H1 (cell line): Measurements from ENCODE around the gene TBC1D9. TPM values are rescaled to one million over a fixed set of nuclear protein-coding genes. Genes with fewer than 3 reads are reported as not detected.

Experiments used
- EZH2 ChIP-seq: fragments of 200-600 bp; sonication (generic); IDR thresholded peaks from 2 replicates; pipeline ENCODE4 v1.7.1; 2012; ENCODE audit warnings: low read depth, mild to moderate bottlenecking, moderate library complexity, low read length, inconsistent platforms; ENCODE audit not compliant: severe bottlenecking
- polyA plus RNA-seq, 7 experiments: library from polyadenylated mRNA; depleted of rRNA in 3 of 7; stranded (reverse) in 5 of 7; unstranded in 2 of 7; fragments of >200 nt in 5 of 7; fragments of 200-250 nt in 2 of 7; gene quantifications; 1 replicate in 5 of 7; 2 replicates in 1 of 7; 4 replicates in 1 of 7; pipeline versions ENCODE4 v1.2.1 to v1.2.3, GENCODE V29; 2011 to 2013; ENCODE audit warnings: missing spikeins in 2 of 7, mixed read lengths in 2 of 7
- total RNA-seq: library from RNA; stranded (reverse); fragmentation: NEBNext Ultra II Directional; extraction: Animal tissue kit (Norgen Biotek cat#: 25700); gene quantifications from 2 replicates; pipeline ENCODE4 v1.2.1, GENCODE V29; 2021
- TF ChIP-seq, protein P1 (sequence below): IDR thresholded peaks from 2 replicates; pipeline ENCODE4 v1.6.1; 2012; ENCODE audit warnings: inconsistent platforms

TBC1D9 gene
- total and polyA plus RNA-seq, 2 of the 8 experiments (the other 6 are each of a cell fraction or from before 2014, with no cell fraction given) = 0.94 to 1.0 TPM

DNA sequence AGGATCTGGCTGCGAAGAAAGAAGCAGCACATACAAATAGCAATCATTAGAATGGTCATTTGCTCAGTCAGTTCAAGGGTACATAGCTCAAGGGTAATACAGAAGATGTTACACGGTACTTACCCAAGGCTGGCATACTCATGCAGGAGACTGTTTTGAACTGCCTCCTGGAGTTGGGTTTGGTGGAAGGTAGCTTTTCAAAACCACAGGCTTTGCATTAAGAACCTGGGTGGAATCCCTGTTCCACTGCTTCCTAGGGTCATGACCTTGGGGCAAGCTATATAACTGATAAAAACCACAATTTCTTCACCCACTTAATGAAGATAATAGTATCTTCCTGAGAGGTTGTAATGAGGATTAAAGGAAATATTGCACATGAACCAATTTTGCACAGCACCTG lies 36.5 kb downstream of the TBC1D9 start (continued):
- TF ChIP-seq EZH2 = no peak
- TF ChIP-seq, protein P1, sequence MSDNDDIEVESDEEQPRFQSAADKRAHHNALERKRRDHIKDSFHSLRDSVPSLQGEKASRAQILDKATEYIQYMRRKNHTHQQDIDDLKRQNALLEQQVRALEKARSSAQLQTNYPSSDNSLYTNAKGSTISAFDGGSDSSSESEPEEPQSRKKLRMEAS = no peak
- TF ChIP-seq, all 59 proteins: peak for 0
